Activated T-cell treated with anti-CD3 and anti-CD28 coated beads, Interleukin-2, amount 50 U/mL, for 72 hours (primary cell): Measurements from ENCODE around the gene LRFN2. TPM values are rescaled to one million over a fixed set of nuclear protein-coding genes. Genes with fewer than 3 reads are reported as not detected.

ENCODE experiments used
- ATAC-seq, 2 donors: fragments of 150-1000 bp; cut with Tn5 transposase; replicated peaks in 1 of 2; 2 replicates each; pipeline ENCODE4 v1.10.0; 2021; ENCODE audit warnings: moderate library complexity in 2 of 2, mild to moderate bottlenecking in 1 of 2
- DNase-seq, 2 donors: peaks; one replicate each; pipeline ENCODE4 v3.0.0; 2021 to 2022; ENCODE audit warnings: mixed read lengths in 1 of 2
- H3K27ac Mint-ChIP-seq: one replicate; pipeline ENCODE4 v1.8.0; 2022; ENCODE audit warnings: mild to moderate bottlenecking, moderate library complexity, mixed read lengths
- H3K27me3 Mint-ChIP-seq: one replicate; pipeline ENCODE4 v1.8.0; 2022; ENCODE audit warnings: low read depth, mixed read lengths
- H3K36me3 Mint-ChIP-seq, 2 donors: one replicate each; pipeline ENCODE4 v1.8.0; 2022; ENCODE audit warnings: mixed read lengths in 2 of 2, mild to moderate bottlenecking in 1 of 2; ENCODE audit not compliant: insufficient read depth in 2 of 2
- H3K4me1 Mint-ChIP-seq: one replicate; pipeline ENCODE4 v1.8.0; 2022; ENCODE audit warnings: low read depth, mixed read lengths
- H3K4me3 Mint-ChIP-seq, 2 donors: one replicate each; pipeline ENCODE4 v1.8.0; 2022; ENCODE audit warnings: mild to moderate bottlenecking in 2 of 2, mixed read lengths in 2 of 2, moderate library complexity in 2 of 2
- H3K9me3 Mint-ChIP-seq, 2 donors: one replicate each; pipeline ENCODE4 v1.8.0; 2022; ENCODE audit warnings: mixed read lengths in 2 of 2
- total RNA-seq, 2 donors: library from RNA; stranded (reverse); gene quantifications; one replicate each; pipeline ENCODE4 v1.2.3, GENCODE V29; 2022

Gene LRFN2
- total RNA-seq, 2 donors from 2014 or later = 0.12 TPM; not detected in 1

- H3K36me3 Mint-ChIP-seq = no peaks in the 10 kb centered on the region
- DNase-seq = no peak
- H3K4me3 Mint-ChIP-seq = no peak overlapping the region
- H3K27me3 Mint-ChIP-seq = no peaks in the 10 kb centered on the region
- H3K9me3 Mint-ChIP-seq = no peaks in the 10 kb centered on the region
- no peaks in the 10 kb centered on the region for H3K4me1 Mint-ChIP-seq
- ATAC-seq = no peak
- H3K27ac Mint-ChIP-seq = no peak overlapping the region
Observed at GRCh38 chr6:40552941-40553340, 34.2 kb downstream of the LRFN2 start.

GRCh38 chr6:40551966-40552505 is 35.1 kb downstream of the LRFN2 start:
- Mint-ChIP-seq H3K27ac (no peak overlapping the region), H3K9me3 (no peaks in the 10 kb centered on the region), H3K4me1 (no peaks in the 10 kb centered on the region), H3K27me3 (no peaks in the 10 kb centered on the region), H3K36me3 (no peaks in the 10 kb centered on the region), H3K4me3 (no peak overlapping the region)
- ATAC-seq (no peak), DNase-seq (no peak)

- no peaks in the 10 kb centered on the region for H3K4me1 Mint-ChIP-seq
- H3K36me3 Mint-ChIP-seq = no peaks in the 10 kb centered on the region
- ATAC-seq = no peak
- H3K27me3 Mint-ChIP-seq = no peaks in the 10 kb centered on the region
- DNase-seq = peak; percentile 6 to 24
- no peak overlapping the region for H3K4me3 Mint-ChIP-seq
- H3K9me3 Mint-ChIP-seq = no peaks in the 10 kb centered on the region
- H3K27ac Mint-ChIP-seq = no peak overlapping the region
Observed at GRCh38 chr6:40550202-40551101, 36.7 kb downstream of the LRFN2 start.

- ATAC-seq = no peak
- Mint-ChIP-seq H3K4me1 (no peaks in the 10 kb centered on the region), H3K9me3 (no peaks in the 10 kb centered on the region), H3K36me3 (no peaks in the 10 kb centered on the region), H3K27ac (no peak overlapping the region), H3K27me3 (no peaks in the 10 kb centered on the region), H3K4me3 (no peak overlapping the region)
- DNase-seq = no peak
Observed at GRCh38 chr6:40545954-40546353, 41.2 kb downstream of the LRFN2 start.

- Mint-ChIP-seq H3K9me3 (no peaks in the 10 kb centered on the region), H3K27ac (no peak overlapping the region), H3K4me1 (no peaks in the 10 kb centered on the region), H3K27me3 (no peaks in the 10 kb centered on the region), H3K36me3 (no peaks in the 10 kb centered on the region), H3K4me3 (no peak overlapping the region)
- no peak for ATAC-seq
- DNase-seq = no peak
Observed at GRCh38 chr6:40543776-40544175, 43.4 kb downstream of the LRFN2 start.

- no peaks in the 10 kb centered on the region for H3K27me3 Mint-ChIP-seq
- H3K9me3 Mint-ChIP-seq = no peaks in the 10 kb centered on the region
- DNase-seq (no peak), ATAC-seq (no peak)
- H3K27ac Mint-ChIP-seq = no peak overlapping the region
- no peaks in the 10 kb centered on the region for H3K36me3 Mint-ChIP-seq
- H3K4me1 Mint-ChIP-seq = no peaks in the 10 kb centered on the region
- no peak overlapping the region for H3K4me3 Mint-ChIP-seq
Observed at GRCh38 chr6:40543146-40543545, 44.0 kb downstream of the LRFN2 start.

- H3K9me3 Mint-ChIP-seq = no peaks in the 10 kb centered on the region
- no peaks in the 10 kb centered on the region for H3K4me1 Mint-ChIP-seq
- no peak overlapping the region for H3K27ac Mint-ChIP-seq
- H3K4me3 Mint-ChIP-seq = no peak overlapping the region
- ATAC-seq (no peak), DNase-seq (no peak)
- no peaks in the 10 kb centered on the region for H3K36me3 Mint-ChIP-seq
- no peaks in the 10 kb centered on the region for H3K27me3 Mint-ChIP-seq
Observed at GRCh38 chr6:40542175-40542764, 44.9 kb downstream of the LRFN2 start.

- no peak overlapping the region for H3K4me3 Mint-ChIP-seq
- no peaks in the 10 kb centered on the region for H3K9me3 Mint-ChIP-seq
- H3K36me3 Mint-ChIP-seq = no peaks in the 10 kb centered on the region
- H3K4me1 Mint-ChIP-seq = no peaks in the 10 kb centered on the region
- no peak overlapping the region for H3K27ac Mint-ChIP-seq
- no peaks in the 10 kb centered on the region for H3K27me3 Mint-ChIP-seq
- ATAC-seq (no peak), DNase-seq (no peak)
Observed at GRCh38 chr6:40541556-40542174, 45.5 kb downstream of the LRFN2 start.

- no peaks in the 10 kb centered on the region for H3K9me3 Mint-ChIP-seq
- ATAC-seq = no peak
Observed at GRCh38 chr6:40540790-40541189, 46.4 kb downstream of the LRFN2 start.

GRCh38 chr6:40539853-40540252 is 47.3 kb downstream of the LRFN2 start:
- no peaks in the 10 kb centered on the region for H3K27me3 Mint-ChIP-seq
- no peak overlapping the region for H3K27ac Mint-ChIP-seq
- no peak overlapping the region for H3K4me3 Mint-ChIP-seq
- no peak for DNase-seq
- ATAC-seq = no peak
- no peaks in the 10 kb centered on the region for H3K9me3 Mint-ChIP-seq
- no peaks in the 10 kb centered on the region for H3K36me3 Mint-ChIP-seq
- H3K4me1 Mint-ChIP-seq = no peaks in the 10 kb centered on the region

More at GRCh38 chr6:40540790-40541189, 46.4 kb downstream of the LRFN2 start:
- H3K27me3 Mint-ChIP-seq = no peaks in the 10 kb centered on the region
- no peak for DNase-seq
- no peaks in the 10 kb centered on the region for H3K4me1 Mint-ChIP-seq
- no peak overlapping the region for H3K4me3 Mint-ChIP-seq
- no peak overlapping the region for H3K27ac Mint-ChIP-seq
- no peaks in the 10 kb centered on the region for H3K36me3 Mint-ChIP-seq

- Mint-ChIP-seq H3K4me3 (no peak overlapping the region), H3K4me1 (no peaks in the 10 kb centered on the region), H3K27ac (no peak overlapping the region), H3K27me3 (no peaks in the 10 kb centered on the region), H3K36me3 (no peaks in the 10 kb centered on the region), H3K9me3 (no peaks in the 10 kb centered on the region)
- DNase-seq (no peak), ATAC-seq (no peak)
Observed at GRCh38 chr6:40538556-40538955, 48.6 kb downstream of the LRFN2 start.

GRCh38 chr6:40537446-40537845 is 49.7 kb downstream of the LRFN2 start:
- ATAC-seq (no peak), DNase-seq (no peak)
- H3K27me3 Mint-ChIP-seq = no peaks in the 10 kb centered on the region
- no peak overlapping the region for H3K27ac Mint-ChIP-seq
- no peaks in the 10 kb centered on the region for H3K4me1 Mint-ChIP-seq
- no peaks in the 10 kb centered on the region for H3K9me3 Mint-ChIP-seq
- H3K36me3 Mint-ChIP-seq = no peaks in the 10 kb centered on the region
- H3K4me3 Mint-ChIP-seq = no peak overlapping the region

GRCh38 chr6:40536442-40536841 is 50.7 kb downstream of the LRFN2 start:
- no peak for DNase-seq

More at GRCh38 chr6:40536442-40536841, 50.7 kb downstream of the LRFN2 start:
- no peak for ATAC-seq
- Mint-ChIP-seq H3K27ac (no peak overlapping the region), H3K9me3 (no peaks in the 10 kb centered on the region), H3K36me3 (no peaks in the 10 kb centered on the region), H3K4me1 (no peaks in the 10 kb centered on the region), H3K4me3 (no peak overlapping the region), H3K27me3 (no peaks in the 10 kb centered on the region)
